Transverse colon (tissue), 3 donors: Measurements from ENCODE around the gene RNF146.

ENCODE experiments used
- POLR2A ChIP-seq: fragments of 450-650 bp; IDR thresholded peaks from one replicate; pipeline ENCODE4 v1.6.1; 2016; ENCODE audit warnings: antibody characterized with exemption, mild to moderate bottlenecking, moderate library complexity
- TF ChIP-seq, protein P1 (sequence below), 5 experiments: fragments of 200-600 bp in 3 of 5; fragments of 450-650 bp in 2 of 5; sonication (generic) in 3 of 5; IDR thresholded peaks; 1 replicate in 2 of 5; 2 replicates in 3 of 5; pipeline ENCODE4 v1.5.1; 2016 to 2017; ENCODE audit warnings: antibody characterized with exemption in 5 of 5, inconsistent platforms in 3 of 5, mild to moderate bottlenecking in 2 of 5, moderate library complexity in 1 of 5

DNA sequence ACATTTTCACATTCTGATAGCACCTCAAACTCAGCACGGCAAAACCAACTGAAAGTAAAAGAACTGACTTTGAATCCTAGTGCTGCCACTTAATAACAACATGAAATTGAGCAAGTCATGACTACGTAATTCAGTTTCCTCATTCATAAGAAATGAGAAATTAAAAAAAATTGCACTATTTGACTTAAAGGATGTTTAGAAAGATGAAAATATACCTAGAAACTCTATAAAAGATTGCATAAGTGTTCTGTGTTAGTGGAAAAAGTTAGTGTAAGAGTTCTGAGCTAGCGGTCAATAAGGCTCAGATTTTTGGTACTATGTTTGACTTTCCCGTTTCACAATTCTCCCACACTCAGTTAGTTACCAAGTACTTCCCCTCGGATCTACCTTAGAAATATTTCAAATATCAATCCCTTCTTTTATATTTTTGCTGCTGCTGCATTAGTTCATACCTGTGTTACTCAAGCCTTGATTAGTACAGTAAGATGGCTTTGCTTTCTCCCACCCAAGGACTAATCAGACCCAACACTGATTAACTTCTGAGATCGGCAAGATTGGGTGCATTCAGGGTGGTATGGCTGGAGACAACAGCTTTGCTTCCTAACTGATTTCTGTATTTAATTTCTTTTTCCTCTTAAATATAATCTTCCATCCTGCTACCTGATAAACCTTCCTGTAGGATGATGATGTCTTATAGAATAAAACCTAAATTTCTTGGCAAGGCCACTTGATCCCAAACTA is 50.9 kb downstream of the RNF146 start:
- TF ChIP-seq, protein P1, sequence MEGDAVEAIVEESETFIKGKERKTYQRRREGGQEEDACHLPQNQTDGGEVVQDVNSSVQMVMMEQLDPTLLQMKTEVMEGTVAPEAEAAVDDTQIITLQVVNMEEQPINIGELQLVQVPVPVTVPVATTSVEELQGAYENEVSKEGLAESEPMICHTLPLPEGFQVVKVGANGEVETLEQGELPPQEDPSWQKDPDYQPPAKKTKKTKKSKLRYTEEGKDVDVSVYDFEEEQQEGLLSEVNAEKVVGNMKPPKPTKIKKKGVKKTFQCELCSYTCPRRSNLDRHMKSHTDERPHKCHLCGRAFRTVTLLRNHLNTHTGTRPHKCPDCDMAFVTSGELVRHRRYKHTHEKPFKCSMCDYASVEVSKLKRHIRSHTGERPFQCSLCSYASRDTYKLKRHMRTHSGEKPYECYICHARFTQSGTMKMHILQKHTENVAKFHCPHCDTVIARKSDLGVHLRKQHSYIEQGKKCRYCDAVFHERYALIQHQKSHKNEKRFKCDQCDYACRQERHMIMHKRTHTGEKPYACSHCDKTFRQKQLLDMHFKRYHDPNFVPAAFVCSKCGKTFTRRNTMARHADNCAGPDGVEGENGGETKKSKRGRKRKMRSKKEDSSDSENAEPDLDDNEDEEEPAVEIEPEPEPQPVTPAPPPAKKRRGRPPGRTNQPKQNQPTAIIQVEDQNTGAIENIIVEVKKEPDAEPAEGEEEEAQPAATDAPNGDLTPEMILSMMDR (IDR thresholded peaks at IDR 0.05): no peak
- TF ChIP-seq POLR2A: no peak
